ENCODE results near the gene EPS15. TPM values are rescaled to one million over a fixed set of nuclear protein-coding genes. Genes with fewer than 3 reads are reported as not detected.

Gene EPS15
- total and polyA plus RNA-seq, 9 of the 15 experiments (the other 6 are each of a cell fraction or from before 2014, with no cell fraction given), result 23.1 to 69.0 (median 41.7) TPM

- TF ChIP-seq DLX4 (CRISPR knock-in tag; IDR thresholded peaks at IDR 0.05) (no peak), SMARCA4 (IDR thresholded peaks at IDR 0.05) (peak; percentile 51; the same call in 1 of the 2 replicates), POLR2B (IDR thresholded peaks at IDR 0.05; ENCODE audit: low read depth, partially characterized antibody) (peak; percentile 15), HLTF (IDR thresholded peaks at IDR 0.05) (no peak), LCOR (CRISPR knock-in tag; IDR thresholded peaks at IDR 0.05) (peak; percentile 67), ELF1 (tag; IDR thresholded peaks at IDR 0.05) (no peak), ZNF217 (CRISPR knock-in tag; IDR thresholded peaks at IDR 0.05) (no peak), CREB1 (IDR thresholded peaks at IDR 0.05) (peak; percentile 80), CREB1 (CRISPR knock-in tag; IDR thresholded peaks at IDR 0.05) (peak; percentile 50), PREB (CRISPR knock-in tag; IDR thresholded peaks at IDR 0.05) (no peak), HEY1 (CRISPR knock-in tag; IDR thresholded peaks at IDR 0.05; ENCODE audit: borderline replicate concordance) (no peak), JUND (IDR thresholded peaks at IDR 0.05; ENCODE audit: borderline replicate concordance, low read depth, low read length) (peak; percentile 65; the same call in 1 of the 2 replicates), JUND (tag; IDR thresholded peaks at IDR 0.05; ENCODE audit: borderline replicate concordance, low read depth, low read length) (peak; percentile 64), SOX6 (IDR thresholded peaks at IDR 0.05) (peak; percentile 4; the same call in 1 of the 2 replicates), SUPT5H (IDR thresholded peaks at IDR 0.05) (0 out of 2 replicates have a peak, but pooled peaks have one; percentile 9), CBFA2T2 (conservative IDR thresholded peaks at IDR 0.05) (peak; percentile 63), ZBTB40 (IDR thresholded peaks at IDR 0.05) (peak; percentile 32; the same call in 1 of the 2 replicates), ZBTB40 (CRISPR knock-in tag; IDR thresholded peaks at IDR 0.05) (no peak), RBFOX2 (IDR thresholded peaks at IDR 0.05; ENCODE audit: low read depth, low read length) (no peak), SMC3 (conservative IDR thresholded peaks at IDR 0.05; ENCODE audit: insufficient read depth, low read depth, low read length) (no peak), RB1 (IDR thresholded peaks at IDR 0.05; ENCODE audit: low read depth) (no peak)
These were observed 1.7 kb upstream of the EPS15 start (continued) for GRCh38 chr1:51520700-51521248.

All from K562 (cell line).